Keratinocyte (primary cell): ENCODE measurements around the gene OR6A2. TPM values are rescaled to one million over a fixed set of nuclear protein-coding genes. Genes with fewer than 3 reads are reported as not detected.
"Not testable (repeated sequence)": the region's sequence is repeated elsewhere in the genome, so short reads cannot be mapped to it uniquely, and the experiment has no call there.

ENCODE experiments used
- DNase-seq: peaks from one replicate; pipeline ENCODE4 v3.0.0-alpha.2; 2011; ENCODE audit warnings: low read depth, missing footprints, low spot score
- FAIRE-seq: peaks from 2 replicates; lab custom pipeline; 2011; peaks lifted over from hg19 to GRCh38; lab: Jason Lieb, UNC
- H2AFZ ChIP-seq: 2 replicates; pipeline ENCODE4 v1.6.0; 2012; ENCODE audit warnings: low read length, control low read depth, inconsistent platforms; ENCODE audit not compliant: control insufficient read depth
- H3K27ac ChIP-seq: 2 replicates; pipeline ENCODE4 v1.5.1; 2011; ENCODE audit warnings: low read length; ENCODE audit not compliant: control insufficient read depth, insufficient read depth
- H3K27me3 ChIP-seq: 3 replicates; pipeline ENCODE4 v1.6.0; 2011; ENCODE audit warnings: low read length; ENCODE audit not compliant: control insufficient read depth, insufficient read depth; ENCODE audit errors: extremely low read depth
- H3K36me3 ChIP-seq, 2 experiments: 2 replicates in 1 of 2; 3 replicates in 1 of 2; pipeline ENCODE4 v1.5.1; 2011; ENCODE audit warnings: low read length in 2 of 2, mild to moderate bottlenecking in 1 of 2; ENCODE audit not compliant: control insufficient read depth in 2 of 2, insufficient read depth in 2 of 2; ENCODE audit errors: extremely low read depth in 1 of 2
- H3K4me1 ChIP-seq: 3 replicates; pipeline ENCODE4 v1.5.1; 2011; ENCODE audit warnings: low read length; ENCODE audit not compliant: control insufficient read depth, insufficient read depth; ENCODE audit errors: extremely low read depth
- H3K4me2 ChIP-seq: 3 replicates; pipeline ENCODE4 v1.6.0; 2011; ENCODE audit warnings: low read depth, low read length; ENCODE audit not compliant: control insufficient read depth, insufficient read depth; ENCODE audit errors: extremely low read depth
- H3K4me3 ChIP-seq, 3 experiments: fragments of 200-600 bp in 1 of 3; sonication (generic) in 1 of 3; 2 replicates in 2 of 3; 3 replicates in 1 of 3; pipeline ENCODE4 v1.5.1; 2011 to 2016; ENCODE audit warnings: low read length in 3 of 3, mild to moderate bottlenecking in 3 of 3, control low read depth in 2 of 3, inconsistent platforms in 1 of 3, low read depth in 1 of 3, mixed read lengths in 1 of 3, mixed run types in 1 of 3, moderate library complexity in 1 of 3; ENCODE audit not compliant: control insufficient read depth in 2 of 3, insufficient read depth in 2 of 3; ENCODE audit errors: extremely low read depth in 1 of 3
- H3K79me2 ChIP-seq: 2 replicates; pipeline ENCODE4 v1.6.0; 2012; ENCODE audit warnings: low read length; ENCODE audit not compliant: control insufficient read depth, insufficient read depth
- H3K9ac ChIP-seq: 3 replicates; pipeline ENCODE4 v1.6.0; 2011; ENCODE audit warnings: low read length; ENCODE audit not compliant: control insufficient read depth, insufficient read depth; ENCODE audit errors: extremely low read depth
- H3K9me1 ChIP-seq: 3 replicates; pipeline ENCODE4 v1.6.0; 2011; ENCODE audit warnings: low read length; ENCODE audit not compliant: control insufficient read depth, insufficient read depth; ENCODE audit errors: extremely low read depth
- H3K9me3 ChIP-seq: 2 replicates; pipeline ENCODE4 v1.5.1; 2012; ENCODE audit warnings: low read depth, low read length; ENCODE audit not compliant: control insufficient read depth
- H4K20me1 ChIP-seq: 3 replicates; pipeline ENCODE4 v1.6.0; 2011; ENCODE audit warnings: low read length; ENCODE audit not compliant: control insufficient read depth, insufficient read depth; ENCODE audit errors: extremely low read depth
- CTCF ChIP-seq, 3 experiments: IDR thresholded peaks in 1 of 3; conservative IDR thresholded peaks in 1 of 3; optimal IDR thresholded peaks in 1 of 3; 2 replicates in 2 of 3; 3 replicates in 1 of 3; pipeline versions ENCODE3 to v1.5.1; 2011; ENCODE audit warnings: low read length in 3 of 3, mild to moderate bottlenecking in 3 of 3, moderate library complexity in 2 of 3, control low read depth in 1 of 3, inconsistent platforms in 1 of 3; ENCODE audit not compliant: insufficient read depth in 2 of 3; ENCODE audit errors: extremely low read depth in 1 of 3
- EZH2 ChIP-seq: IDR thresholded peaks from one replicate; pipeline ENCODE4 v1.6.1; 2012; ENCODE audit warnings: inconsistent platforms, mild to moderate bottlenecking, low read length, moderate library complexity
- dilution Hi-C: fragments of 300-500 bp; cut with MboI; formaldehyde crosslinking; loops from one replicate; pipeline ENCODE4 v1.7.0; 2020; ENCODE audit warnings: low sequenced_read_pairs; ENCODE audit not compliant: extremely low pct_ligation_motif_present
- polyA plus RNA-seq, 5 experiments: library from polyadenylated mRNA; depleted of rRNA in 3 of 5; stranded (reverse) in 3 of 5; stranded (forward) in 1 of 5; unstranded in 1 of 5; fragments of >200 nt; gene quantifications; 1 replicate in 1 of 5; 2 replicates in 3 of 5; 3 replicates in 1 of 5; pipeline versions ENCODE4 v1.2.1 to v1.2.3, GENCODE V29; 2011 to 2012; ENCODE audit warnings: missing spikeins in 2 of 5, low read depth in 1 of 5, low replicate concordance in 1 of 5

The OR6A2 gene
- polyA plus RNA-seq, 1 donor (not counting 4 experiments of a cell fraction or from before 2014, with no cell fraction given), result 0.05 TPM

GRCh38 chr11:6813656-6814055, 14.2 kb upstream of the OR6A2 start:
- no peak for DNase-seq
- no peaks in the 10 kb centered on the region for H3K4me1 ChIP-seq
- H3K79me2 ChIP-seq, result no peaks in the 10 kb centered on the region
- no peaks in the 10 kb centered on the region for H3K36me3 ChIP-seq
- H3K4me3 ChIP-seq, result no peak overlapping the region
- no peak overlapping the region for H3K27ac ChIP-seq
- dilution Hi-C loops, result no loop called here
- no peak overlapping the region for H3K9ac ChIP-seq
- no peak overlapping the region for H3K4me2 ChIP-seq
- TF ChIP-seq CTCF (optimal IDR thresholded peaks at IDR 0.05 in 1 of 3, IDR thresholded peaks at IDR 0.05 in 1 of 3, conservative IDR thresholded peaks at IDR 0.05 in 1 of 3; ENCODE audit: extremely low read depth in 1 of 3, insufficient read depth in 2 of 3, low read length in 3 of 3) (no peak), EZH2 (no peak)
- H3K9me3 ChIP-seq, result no peaks in the 10 kb centered on the region
- no peaks in the 10 kb centered on the region for H3K9me1 ChIP-seq
- no peak overlapping the region for H2AFZ ChIP-seq
- no peaks in the 10 kb centered on the region for H4K20me1 ChIP-seq
- no peaks in the 10 kb centered on the region for H3K27me3 ChIP-seq
- no peak for FAIRE-seq

DNA sequence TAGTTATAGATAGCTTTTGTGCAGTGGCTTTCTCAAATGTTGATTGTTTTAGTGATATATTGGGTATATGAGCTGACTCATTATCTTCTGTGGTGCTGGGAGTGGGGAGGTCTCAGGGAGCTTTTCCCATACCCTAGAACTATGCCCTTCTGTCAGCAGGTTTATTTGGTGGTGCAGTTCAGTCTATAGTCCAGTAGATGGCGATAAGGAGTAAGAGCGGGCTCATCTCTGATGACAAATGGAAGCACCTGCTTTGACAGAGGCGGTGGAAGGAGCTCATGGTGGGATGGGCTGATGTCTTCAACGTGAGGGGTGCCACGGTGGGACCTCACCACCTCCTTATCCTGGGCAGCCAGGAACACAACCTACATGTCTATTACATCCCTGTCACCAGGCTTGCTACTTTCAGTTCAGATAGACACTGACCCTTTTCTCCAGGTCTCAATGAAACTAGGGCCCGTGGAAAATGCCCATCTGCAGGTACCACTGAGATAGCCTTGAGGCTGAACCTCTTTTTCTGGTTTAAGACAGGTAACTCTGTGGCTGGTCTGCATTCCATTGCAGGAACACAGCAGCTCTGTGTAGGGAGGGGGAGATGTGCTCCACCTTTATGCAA, 13.0 kb upstream of the OR6A2 start:
- no peak overlapping the region for H3K4me2 ChIP-seq
- no peaks in the 10 kb centered on the region for H3K79me2 ChIP-seq
- dilution Hi-C loops, result no loop called here
- no peak overlapping the region for H3K27ac ChIP-seq
- no peaks in the 10 kb centered on the region for H3K9me3 ChIP-seq
- no peaks in the 10 kb centered on the region for H3K9me1 ChIP-seq
- FAIRE-seq (peak; percentile 41), DNase-seq (peak; percentile 19)
- H2AFZ ChIP-seq, result no peak overlapping the region
- H3K36me3 ChIP-seq, result no peaks in the 10 kb centered on the region
- no peak overlapping the region for H3K9ac ChIP-seq
- no peaks in the 10 kb centered on the region for H4K20me1 ChIP-seq
- H3K4me1 ChIP-seq, result no peaks in the 10 kb centered on the region
- no peak overlapping the region for H3K4me3 ChIP-seq
- H3K27me3 ChIP-seq, result no peaks in the 10 kb centered on the region
- TF ChIP-seq EZH2 (no peak), CTCF (optimal IDR thresholded peaks at IDR 0.05 in 1 of 3, IDR thresholded peaks at IDR 0.05 in 1 of 3, conservative IDR thresholded peaks at IDR 0.05 in 1 of 3; ENCODE audit: extremely low read depth in 1 of 3, insufficient read depth in 2 of 3, low read length in 3 of 3) (peak; percentile 77 to 91 (median 86))

DNA sequence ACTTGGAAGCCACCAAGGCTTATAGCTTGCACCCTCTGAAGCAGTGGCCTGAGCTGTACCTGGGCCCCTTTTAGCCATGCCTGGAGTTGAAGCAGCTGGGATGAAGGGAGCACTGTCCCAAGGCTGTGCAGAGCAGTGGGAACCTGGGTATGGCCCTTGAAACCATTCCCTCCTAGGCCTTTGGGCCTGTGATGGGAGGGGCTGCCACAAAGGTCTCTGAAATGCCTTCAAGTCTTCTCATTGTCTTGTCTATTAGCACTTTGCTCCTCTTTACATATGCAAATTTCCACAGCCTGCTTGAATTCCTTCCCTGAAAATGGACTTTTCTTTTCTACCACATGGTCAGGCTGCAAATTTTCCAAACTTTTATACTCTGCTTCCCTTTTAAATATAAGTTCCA, 1.6 kb upstream of the OR6A2 start:
- H2AFZ ChIP-seq, H3K27me3 ChIP-seq, DNase-seq, H3K9ac ChIP-seq, H3K9me3 ChIP-seq, dilution Hi-C loops, H3K9me1 ChIP-seq, H3K4me1 ChIP-seq, H3K4me2 ChIP-seq, H3K79me2 ChIP-seq, H3K27ac ChIP-seq, FAIRE-seq, H3K4me3 ChIP-seq, H4K20me1 ChIP-seq, H3K36me3 ChIP-seq: not testable (repeated sequence)
